ENCODE results near the gene PXMP2. TPM values are rescaled to one million over a fixed set of nuclear protein-coding genes. Genes with fewer than 3 reads are reported as not detected.

PXMP2 gene
- total RNA-seq, 1 donor, result 10.1 TPM

DNA sequence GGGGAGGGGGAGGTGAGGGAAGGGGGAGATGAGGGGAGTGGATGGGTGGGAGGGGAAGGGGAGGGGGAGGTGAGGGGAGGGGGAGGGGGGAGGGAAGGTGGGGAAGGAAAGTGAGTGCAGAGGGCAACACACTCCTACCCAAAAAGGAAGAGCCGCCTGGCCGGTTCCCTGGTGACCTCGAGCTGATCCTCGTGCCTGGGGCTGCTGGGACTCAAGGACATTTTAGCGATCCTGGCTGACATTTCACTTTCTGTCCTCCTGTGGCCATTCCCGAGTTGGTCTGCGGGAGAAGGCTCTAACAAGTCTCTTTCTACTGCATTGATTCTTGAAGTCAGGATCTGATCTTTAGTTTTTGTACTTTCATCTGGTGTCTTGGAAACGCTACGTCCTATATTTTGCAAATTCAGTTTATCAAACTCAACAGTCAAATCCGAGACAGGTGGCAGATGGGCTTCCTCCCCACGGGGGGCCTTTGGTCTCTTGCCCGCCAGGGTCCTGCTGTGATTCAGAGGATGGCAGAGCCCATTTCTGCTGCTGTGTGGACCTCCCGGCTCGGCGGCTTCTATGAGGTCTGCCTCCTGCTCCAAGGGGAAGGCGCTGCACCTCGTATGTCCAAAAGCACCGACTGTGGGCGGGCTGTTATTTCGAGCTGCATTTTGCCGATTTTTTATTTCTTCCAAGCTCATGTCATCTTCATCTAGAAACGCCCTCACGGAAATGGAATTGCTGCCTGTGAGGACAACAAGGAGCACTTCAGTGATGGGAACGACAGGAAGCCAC lies 42.3 kb downstream of the PXMP2 start:
- Histone ChIP-seq H3K4me2 (ENCODE audit: insufficient read depth, low read length) (no peak overlapping the region), H3K27me3 (ENCODE audit: insufficient read depth, low read length) (no peaks in the 10 kb centered on the region), H3K27ac (ENCODE audit: low read depth, low read length) (no peak overlapping the region), H3K36me3 (ENCODE audit: insufficient read depth, low read length) (peaks cover 91% of the 10 kb centered on the region), H3K9me3 (ENCODE audit: low read depth, low read length) (no peaks in the 10 kb centered on the region), H3K79me2 (ENCODE audit: insufficient read depth, low read length) (peaks cover 31% of the 10 kb centered on the region), H3K4me3 (ENCODE audit: insufficient read depth, low read length) (no peak overlapping the region), H2AFZ (ENCODE audit: low read length) (no peak overlapping the region), H3K4me1 (ENCODE audit: insufficient read depth, low read length) (no peaks in the 10 kb centered on the region), H4K20me1 (ENCODE audit: insufficient read depth, low read length) (peaks cover 17% of the 10 kb centered on the region)
- TF ChIP-seq, protein P1, sequence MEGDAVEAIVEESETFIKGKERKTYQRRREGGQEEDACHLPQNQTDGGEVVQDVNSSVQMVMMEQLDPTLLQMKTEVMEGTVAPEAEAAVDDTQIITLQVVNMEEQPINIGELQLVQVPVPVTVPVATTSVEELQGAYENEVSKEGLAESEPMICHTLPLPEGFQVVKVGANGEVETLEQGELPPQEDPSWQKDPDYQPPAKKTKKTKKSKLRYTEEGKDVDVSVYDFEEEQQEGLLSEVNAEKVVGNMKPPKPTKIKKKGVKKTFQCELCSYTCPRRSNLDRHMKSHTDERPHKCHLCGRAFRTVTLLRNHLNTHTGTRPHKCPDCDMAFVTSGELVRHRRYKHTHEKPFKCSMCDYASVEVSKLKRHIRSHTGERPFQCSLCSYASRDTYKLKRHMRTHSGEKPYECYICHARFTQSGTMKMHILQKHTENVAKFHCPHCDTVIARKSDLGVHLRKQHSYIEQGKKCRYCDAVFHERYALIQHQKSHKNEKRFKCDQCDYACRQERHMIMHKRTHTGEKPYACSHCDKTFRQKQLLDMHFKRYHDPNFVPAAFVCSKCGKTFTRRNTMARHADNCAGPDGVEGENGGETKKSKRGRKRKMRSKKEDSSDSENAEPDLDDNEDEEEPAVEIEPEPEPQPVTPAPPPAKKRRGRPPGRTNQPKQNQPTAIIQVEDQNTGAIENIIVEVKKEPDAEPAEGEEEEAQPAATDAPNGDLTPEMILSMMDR (IDR thresholded peaks at IDR 0.05; ENCODE audit: extremely low read depth, low read depth, low read length), result no peak
- peak; percentile 89 for DNase-seq (ENCODE audit: insufficient read length, low spot score, missing footprints)

DNA sequence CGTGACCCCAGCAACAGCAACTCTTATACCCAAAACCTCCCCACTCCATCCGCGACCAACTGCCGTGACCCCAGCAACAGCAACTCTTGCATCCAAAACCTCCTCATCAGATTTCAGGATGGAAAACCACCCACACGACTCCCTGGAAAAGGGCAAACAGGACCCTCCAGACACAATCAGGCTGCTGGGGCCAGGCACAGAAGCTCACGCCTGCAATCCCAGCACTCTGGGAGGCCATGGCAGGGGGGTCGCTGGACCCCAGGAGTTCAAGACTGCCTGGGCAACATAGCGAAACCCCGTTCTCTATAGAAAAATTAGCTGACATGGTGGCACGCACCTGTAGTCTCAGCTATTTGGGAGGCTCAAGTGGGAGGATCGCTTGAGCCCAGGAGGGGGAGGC lies 43.0 kb downstream of the PXMP2 start:
- Histone ChIP-seq H3K4me2 (ENCODE audit: insufficient read depth, low read length) (no peak overlapping the region), H3K79me2 (ENCODE audit: insufficient read depth, low read length) (peaks cover 27% of the 10 kb centered on the region), H2AFZ (ENCODE audit: low read length) (no peak overlapping the region), H3K4me3 (ENCODE audit: insufficient read depth, low read length) (no peak overlapping the region), H3K27ac (ENCODE audit: low read depth, low read length) (no peak overlapping the region), H3K27me3 (ENCODE audit: insufficient read depth, low read length) (no peaks in the 10 kb centered on the region), H3K4me1 (ENCODE audit: insufficient read depth, low read length) (no peaks in the 10 kb centered on the region), H4K20me1 (ENCODE audit: insufficient read depth, low read length) (peaks cover 15% of the 10 kb centered on the region), H3K9me3 (ENCODE audit: low read depth, low read length) (no peaks in the 10 kb centered on the region), H3K36me3 (ENCODE audit: insufficient read depth, low read length) (peaks cover 91% of the 10 kb centered on the region)
- TF ChIP-seq, protein P1 (IDR thresholded peaks at IDR 0.05; ENCODE audit: extremely low read depth, low read depth, low read length), result no peak
- DNase-seq (ENCODE audit: insufficient read length, low spot score, missing footprints), result no peak

DNA sequence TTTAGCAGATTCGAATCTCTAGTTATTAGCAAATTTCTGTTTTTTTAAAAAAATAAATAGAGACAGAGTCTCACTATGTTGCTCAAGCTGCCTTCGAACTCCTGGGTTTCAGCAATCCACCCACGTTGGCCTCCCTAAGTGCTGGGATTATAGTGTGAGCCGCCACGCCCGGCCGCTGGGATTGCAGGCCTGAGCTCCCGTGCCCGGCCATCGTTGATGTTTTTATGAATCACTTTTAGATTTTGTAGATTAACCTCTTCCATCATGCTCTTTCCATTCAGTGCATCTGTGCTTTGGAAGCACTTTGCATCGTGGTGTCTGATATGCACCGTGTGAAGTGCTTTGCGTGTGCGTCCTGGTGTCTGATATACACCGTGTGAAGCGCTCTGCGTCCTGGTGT lies 44.2 kb downstream of the PXMP2 start:
- H3K27me3 ChIP-seq (ENCODE audit: insufficient read depth, low read length), result no peaks in the 10 kb centered on the region
- H3K4me1 ChIP-seq (ENCODE audit: insufficient read depth, low read length), result no peaks in the 10 kb centered on the region
- H3K9me3 ChIP-seq (ENCODE audit: low read depth, low read length), result no peaks in the 10 kb centered on the region
- no peak overlapping the region for H3K27ac ChIP-seq (ENCODE audit: low read depth, low read length)
- peaks cover 15% of the 10 kb centered on the region for H4K20me1 ChIP-seq (ENCODE audit: insufficient read depth, low read length)
- no peak overlapping the region for H3K4me3 ChIP-seq (ENCODE audit: insufficient read depth, low read length)
- TF ChIP-seq, protein P1 (IDR thresholded peaks at IDR 0.05; ENCODE audit: extremely low read depth, low read depth, low read length), result no peak
- H2AFZ ChIP-seq (ENCODE audit: low read length), result no peak overlapping the region
- peaks cover 89% of the 10 kb centered on the region for H3K36me3 ChIP-seq (ENCODE audit: insufficient read depth, low read length)
- no peak for DNase-seq (ENCODE audit: insufficient read length, low spot score, missing footprints)
- H3K4me2 ChIP-seq (ENCODE audit: insufficient read depth, low read length), result no peak overlapping the region
- H3K79me2 ChIP-seq (ENCODE audit: insufficient read depth, low read length), result peaks cover 28% of the 10 kb centered on the region

DNA sequence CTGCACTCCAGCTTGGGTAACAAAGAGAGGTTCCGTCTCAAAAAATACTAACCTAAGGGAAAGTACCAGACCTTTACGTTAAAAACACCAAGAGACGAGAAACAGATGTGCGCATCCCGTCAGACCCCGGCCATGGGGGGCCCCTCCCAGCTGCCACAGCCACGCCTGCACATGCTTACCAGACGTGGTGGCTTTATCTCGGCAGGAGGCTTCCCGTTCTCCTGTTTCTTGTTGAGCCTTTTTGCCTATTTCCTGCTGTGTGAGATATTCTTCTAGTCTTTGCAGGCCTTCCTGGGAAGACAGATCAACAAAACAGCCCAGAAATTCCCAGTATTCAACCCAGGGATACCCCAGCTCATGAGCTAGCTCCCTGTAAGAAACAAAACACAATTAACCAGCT lies 46.8 kb downstream of the PXMP2 start:
- TF ChIP-seq, protein P1 (IDR thresholded peaks at IDR 0.05; ENCODE audit: extremely low read depth, low read depth, low read length), result no peak
- H3K4me3 ChIP-seq (ENCODE audit: insufficient read depth, low read length), result no peak overlapping the region
- H3K27ac ChIP-seq (ENCODE audit: low read depth, low read length), result no peak overlapping the region
- H3K79me2 ChIP-seq (ENCODE audit: insufficient read depth, low read length), result peaks cover 18% of the 10 kb centered on the region
- no peak for DNase-seq (ENCODE audit: insufficient read length, low spot score, missing footprints)
- H3K4me1 ChIP-seq (ENCODE audit: insufficient read depth, low read length), result no peaks in the 10 kb centered on the region
- H3K4me2 ChIP-seq (ENCODE audit: insufficient read depth, low read length), result no peak overlapping the region
- H3K27me3 ChIP-seq (ENCODE audit: insufficient read depth, low read length), result no peaks in the 10 kb centered on the region
- H3K36me3 ChIP-seq (ENCODE audit: insufficient read depth, low read length), result peaks cover 88% of the 10 kb centered on the region
- H2AFZ ChIP-seq (ENCODE audit: low read length), result no peak overlapping the region
- no peaks in the 10 kb centered on the region for H3K9me3 ChIP-seq (ENCODE audit: low read depth, low read length)
- peaks cover 15% of the 10 kb centered on the region for H4K20me1 ChIP-seq (ENCODE audit: insufficient read depth, low read length)

All from osteoblast (primary cell).